ENCODE measurements around the gene L3HYPDH. TPM values are rescaled to one million over a fixed set of nuclear protein-coding genes. Genes with fewer than 3 reads are reported as not detected.

L3HYPDH gene
- total and polyA plus RNA-seq, 2 donors (not counting 3 experiments of a cell fraction or from before 2014, with no cell fraction given), result 26.2 to 30.2 TPM

GRCh38 chr14:59492384-59492783 lies 8.2 kb upstream of the L3HYPDH start:
- no peak overlapping the region for H3K27ac ChIP-seq (ENCODE audit: insufficient read depth, low read depth, low read length)
- no peaks in the 10 kb centered on the region for H3K9me1 ChIP-seq (replicated peaks; ENCODE audit: control insufficient read depth, extremely low read depth, insufficient read depth, low read length)
- dilution Hi-C loops (cut with MboI; ENCODE audit: extremely low pct_ligation_motif_present, low sequenced_read_pairs), result no loop called here
- BruUV-seq (replicated peaks), result no TSS peak
- peaks cover 5 to 10% of the 10 kb centered on the region in 2 experiments for H3K36me3 ChIP-seq (ENCODE audit: control insufficient read depth in 2 of 2, extremely low read depth in 1 of 2, insufficient read depth in 2 of 2, low read length in 2 of 2)
- no peak overlapping the region for H3K4me3 ChIP-seq (replicated peaks in 1 of 3; ENCODE audit: insufficient read depth in 1 of 3, low read depth in 1 of 3, low read length in 3 of 3)
- no peaks in the 10 kb centered on the region for H4K20me1 ChIP-seq (replicated peaks; ENCODE audit: control insufficient read depth, extremely low read depth, insufficient read depth, low read length)
- no peak for DNase-seq (ENCODE audit: low read depth, low spot score)
- no peaks in the 10 kb centered on the region for H3K4me1 ChIP-seq (ENCODE audit: control insufficient read depth, extremely low read depth, insufficient read depth, low read length)
- ChIA-PET CTCF (interaction anchor here (2.6 kb wide), 1 partner anchor 15 kb away, joined by 11 read pairs; no protein-coding TSS in a partner anchor), POLR2A (no interaction called here)
- no peak for FAIRE-seq
- intact Hi-C loops (cut with micrococcal nuclease), result no loop called here
- H3K27me3 ChIP-seq (ENCODE audit: control insufficient read depth in 2 of 2, insufficient read depth in 2 of 2, low read length in 2 of 2), result no peaks in the 10 kb centered on the region
- peaks cover 3% of the 10 kb centered on the region for H3K79me2 ChIP-seq (ENCODE audit: control insufficient read depth, insufficient read depth, low read length)
- H3K9ac ChIP-seq (replicated peaks; ENCODE audit: extremely low read depth, insufficient read depth, low read length), result no peak overlapping the region
- H3K4me2 ChIP-seq (ENCODE audit: insufficient read depth, low read length), result no peak overlapping the region
- TF ChIP-seq CTCF (IDR thresholded peaks at IDR 0.05; ENCODE audit: extremely low read depth in 1 of 2, insufficient read depth in 1 of 2, low read depth in 1 of 2, low read length in 2 of 2), result no peak
- no peak for TF ChIP-seq EZH2 (IDR thresholded peaks at IDR 0.05; ENCODE audit: borderline replicate concordance, low read depth, low read length, severe bottlenecking)
- TF ChIP-seq MYC (IDR thresholded peaks at IDR 0.05; ENCODE audit: low read depth, low read length), result no peak
- no peak for TF ChIP-seq GATA2 (IDR thresholded peaks at IDR 0.05; ENCODE audit: insufficient read depth, insufficient read length, low read depth, low read length)
- no peak for TF ChIP-seq JUN (IDR thresholded peaks at IDR 0.05; ENCODE audit: borderline replicate concordance, insufficient read depth, insufficient read length, low read depth)
- TF ChIP-seq POLR2A (IDR thresholded peaks at IDR 0.05; ENCODE audit: low read depth, low read length), result no peak
- TF ChIP-seq MAX (IDR thresholded peaks at IDR 0.05; ENCODE audit: insufficient read depth, insufficient read length), result no peak
- no peak for TF ChIP-seq POLR2AphosphoS5 (IDR thresholded peaks at IDR 0.05; ENCODE audit: insufficient read depth, low read depth, low read length)
- TF ChIP-seq FOS (IDR thresholded peaks at IDR 0.05; ENCODE audit: borderline replicate concordance, insufficient read depth, low read length), result no peak
- H2AFZ ChIP-seq (ENCODE audit: low read depth, low read length), result no peak overlapping the region
- H3K9me3 ChIP-seq (replicated peaks; ENCODE audit: control insufficient read depth, insufficient read depth, low read length), result no peaks in the 10 kb centered on the region

Measured in endothelial cell of umbilical vein (primary cell).